ENCODE results near the gene ENDOD1.
"Not testable (repeated sequence)": the region's sequence is repeated elsewhere in the genome, so short reads cannot be mapped to it uniquely, and the experiment has no call there.

Gene ENDOD1

DNA sequence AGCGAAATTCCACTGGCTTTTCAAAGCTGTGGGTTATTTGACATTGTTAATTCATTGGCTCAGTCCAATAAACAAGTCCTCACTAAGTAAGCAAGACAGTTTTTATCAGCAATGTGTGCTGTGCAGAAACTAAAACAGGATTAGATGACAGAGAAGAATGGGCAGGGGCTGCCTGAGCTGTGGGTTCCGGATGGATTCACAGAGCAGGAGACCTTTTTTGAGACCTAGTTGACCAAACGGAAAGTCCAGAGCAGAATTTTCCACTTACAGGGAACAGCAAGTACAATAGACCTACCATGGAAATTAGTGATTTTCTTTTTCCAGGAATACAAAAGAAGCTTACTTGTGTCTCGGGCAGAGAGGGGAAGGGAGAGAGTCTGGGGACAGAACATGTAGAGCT is 45.6 kb upstream of the ENDOD1 start:
- no peaks in the 10 kb centered on the region for H3K79me2 ChIP-seq (ENCODE audit: low read length)
- TF ChIP-seq, protein P1, sequence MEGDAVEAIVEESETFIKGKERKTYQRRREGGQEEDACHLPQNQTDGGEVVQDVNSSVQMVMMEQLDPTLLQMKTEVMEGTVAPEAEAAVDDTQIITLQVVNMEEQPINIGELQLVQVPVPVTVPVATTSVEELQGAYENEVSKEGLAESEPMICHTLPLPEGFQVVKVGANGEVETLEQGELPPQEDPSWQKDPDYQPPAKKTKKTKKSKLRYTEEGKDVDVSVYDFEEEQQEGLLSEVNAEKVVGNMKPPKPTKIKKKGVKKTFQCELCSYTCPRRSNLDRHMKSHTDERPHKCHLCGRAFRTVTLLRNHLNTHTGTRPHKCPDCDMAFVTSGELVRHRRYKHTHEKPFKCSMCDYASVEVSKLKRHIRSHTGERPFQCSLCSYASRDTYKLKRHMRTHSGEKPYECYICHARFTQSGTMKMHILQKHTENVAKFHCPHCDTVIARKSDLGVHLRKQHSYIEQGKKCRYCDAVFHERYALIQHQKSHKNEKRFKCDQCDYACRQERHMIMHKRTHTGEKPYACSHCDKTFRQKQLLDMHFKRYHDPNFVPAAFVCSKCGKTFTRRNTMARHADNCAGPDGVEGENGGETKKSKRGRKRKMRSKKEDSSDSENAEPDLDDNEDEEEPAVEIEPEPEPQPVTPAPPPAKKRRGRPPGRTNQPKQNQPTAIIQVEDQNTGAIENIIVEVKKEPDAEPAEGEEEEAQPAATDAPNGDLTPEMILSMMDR (IDR thresholded peaks at IDR 0.05; ENCODE audit: low read length) = no peak
- TF ChIP-seq EZH2 (optimal IDR thresholded peaks at IDR 0.05; ENCODE audit: low read depth, low read length) (no peak), EZH2phosphoT487 (IDR thresholded peaks at IDR 0.05; ENCODE audit: low read length) (no peak)
- no peaks in the 10 kb centered on the region for H3K4me1 ChIP-seq (ENCODE audit: low read length)
- no peaks in the 10 kb centered on the region for H3F3A ChIP-seq (ENCODE audit: insufficient read depth, low read length)
- H3K27me3 ChIP-seq (replicated peaks; ENCODE audit: insufficient read depth, low read length) = no peaks in the 10 kb centered on the region
- H3K9me3 ChIP-seq (replicated peaks; ENCODE audit: insufficient read depth, low read length) = no peaks in the 10 kb centered on the region
- DNase-seq = no peak
- H3K27ac ChIP-seq (ENCODE audit: low read length) = no peak overlapping the region
- H3K4me2 ChIP-seq (ENCODE audit: low read depth, low read length) = no peak overlapping the region
- H3K9me2 ChIP-seq (replicated peaks; ENCODE audit: insufficient read depth, low read length) = no peaks in the 10 kb centered on the region
- no peaks in the 10 kb centered on the region for H3K36me3 ChIP-seq (replicated peaks; ENCODE audit: insufficient read depth, low read length)
- no peaks in the 10 kb centered on the region for H4K20me1 ChIP-seq (ENCODE audit: insufficient read depth, low read length)
- H3K4me3 ChIP-seq (ENCODE audit: low read length) = no peak overlapping the region
- no peak overlapping the region for H2AFZ ChIP-seq (ENCODE audit: low read length)
- H3K9ac ChIP-seq (ENCODE audit: low read length) = no peak overlapping the region

DNA sequence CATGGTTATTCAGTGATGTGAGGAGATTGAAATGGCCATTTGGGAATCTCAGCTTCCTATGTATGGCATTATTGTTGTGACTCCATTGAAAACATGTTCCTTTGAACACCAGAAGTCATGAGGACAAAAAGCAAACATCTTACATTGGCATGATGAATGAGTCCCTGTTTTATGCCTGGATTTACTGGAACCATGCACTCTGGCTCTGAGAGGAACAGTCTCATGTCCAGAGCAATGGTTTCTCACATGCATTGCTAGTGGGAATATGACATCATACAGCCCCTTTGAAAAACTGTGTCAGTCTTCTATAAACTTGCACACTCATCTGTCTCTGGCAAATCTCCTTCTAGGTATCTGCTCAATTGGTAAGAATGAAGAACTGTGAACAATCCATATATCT is 43.8 kb upstream of the ENDOD1 start:
- DNase-seq = no peak
- H3K79me2 ChIP-seq (ENCODE audit: low read length) = no peaks in the 10 kb centered on the region
- no peak overlapping the region for H3K4me3 ChIP-seq (ENCODE audit: low read length)
- no peaks in the 10 kb centered on the region for H3K9me3 ChIP-seq (replicated peaks; ENCODE audit: insufficient read depth, low read length)
- H3K27me3 ChIP-seq (replicated peaks; ENCODE audit: insufficient read depth, low read length) = no peaks in the 10 kb centered on the region
- H3K4me2 ChIP-seq (ENCODE audit: low read depth, low read length) = no peak overlapping the region
- no peak overlapping the region for H3K9ac ChIP-seq (ENCODE audit: low read length)
- H3K4me1 ChIP-seq (ENCODE audit: low read length) = no peaks in the 10 kb centered on the region
- no peak overlapping the region for H2AFZ ChIP-seq (ENCODE audit: low read length)
- no peaks in the 10 kb centered on the region for H3K9me2 ChIP-seq (replicated peaks; ENCODE audit: insufficient read depth, low read length)
- no peaks in the 10 kb centered on the region for H3F3A ChIP-seq (ENCODE audit: insufficient read depth, low read length)
- H3K27ac ChIP-seq (ENCODE audit: low read length) = no peak overlapping the region
- TF ChIP-seq, protein P1 (IDR thresholded peaks at IDR 0.05; ENCODE audit: low read length) = no peak
- TF ChIP-seq EZH2 (optimal IDR thresholded peaks at IDR 0.05; ENCODE audit: low read depth, low read length) (no peak), EZH2phosphoT487 (IDR thresholded peaks at IDR 0.05; ENCODE audit: low read length) (no peak)
- no peaks in the 10 kb centered on the region for H4K20me1 ChIP-seq (ENCODE audit: insufficient read depth, low read length)
- H3K36me3 ChIP-seq (replicated peaks; ENCODE audit: insufficient read depth, low read length) = no peaks in the 10 kb centered on the region

DNA sequence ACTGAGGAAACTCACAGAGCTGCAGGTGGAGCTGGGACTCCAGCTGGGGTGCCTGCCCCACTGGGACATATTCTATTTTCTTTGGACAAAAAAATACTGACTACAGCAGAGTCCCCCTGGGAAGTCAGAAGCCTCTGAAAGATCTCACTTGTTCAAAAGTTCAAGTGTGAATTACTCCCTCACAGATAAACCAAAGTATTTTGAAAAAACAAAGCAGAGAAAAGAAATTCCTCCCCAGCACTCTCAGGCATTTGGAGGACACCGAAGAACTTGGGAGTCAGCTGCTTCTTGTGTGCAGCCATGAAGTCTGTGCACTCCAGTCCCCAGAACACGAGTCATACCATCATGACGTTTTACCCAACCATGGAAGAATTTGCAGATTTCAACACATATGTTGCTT is 40.5 kb upstream of the ENDOD1 start, which contains the start of gene KDM4F:
KDM4F (plus strand) TSS at position 301 of the 400 bp plus-strand sequence.
- H3K9me3 ChIP-seq (replicated peaks; ENCODE audit: insufficient read depth, low read length); H3K4me3 ChIP-seq (ENCODE audit: low read length); H3K79me2 ChIP-seq (ENCODE audit: low read length); DNase-seq; H3K4me1 ChIP-seq (ENCODE audit: low read length); H3K27me3 ChIP-seq (replicated peaks; ENCODE audit: insufficient read depth, low read length); H3K36me3 ChIP-seq (replicated peaks; ENCODE audit: insufficient read depth, low read length); H4K20me1 ChIP-seq (ENCODE audit: insufficient read depth, low read length); H3K9me2 ChIP-seq (replicated peaks; ENCODE audit: insufficient read depth, low read length); H3K27ac ChIP-seq (ENCODE audit: low read length); H2AFZ ChIP-seq (ENCODE audit: low read length); H3F3A ChIP-seq (ENCODE audit: insufficient read depth, low read length); H3K9ac ChIP-seq (ENCODE audit: low read length); H3K4me2 ChIP-seq (ENCODE audit: low read depth, low read length): not testable (repeated sequence)

DNA sequence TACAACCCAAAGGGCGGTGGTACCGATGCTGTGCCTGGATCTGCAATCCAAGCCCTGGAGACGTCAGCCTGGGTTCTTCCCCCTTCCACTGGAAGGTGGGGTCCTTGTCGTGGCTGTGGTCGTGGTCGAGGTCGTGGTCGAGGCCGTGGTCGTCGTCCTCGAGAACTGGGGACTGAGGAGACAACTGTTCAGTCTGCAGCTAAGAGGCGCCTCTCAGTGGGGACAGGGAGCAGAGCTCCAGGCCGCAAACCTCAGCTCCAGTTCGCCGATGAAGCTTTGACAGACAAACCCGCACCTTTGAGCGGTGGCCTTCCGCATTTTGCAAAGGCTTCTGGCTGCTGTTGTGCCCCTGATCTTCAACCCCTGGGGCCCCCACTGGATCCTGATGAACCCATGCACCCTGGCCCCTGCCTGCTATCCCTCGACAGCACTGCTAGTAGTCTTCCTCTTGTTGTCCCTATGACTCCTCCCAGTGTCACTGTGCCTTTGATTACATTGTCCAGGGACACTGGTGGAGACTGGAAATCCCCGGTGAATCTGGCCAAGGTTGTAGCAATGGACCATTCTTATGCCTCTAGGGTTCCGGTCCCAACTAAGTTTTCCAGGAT is 38.9 kb upstream of the ENDOD1 start:
- H3K36me3 ChIP-seq (replicated peaks; ENCODE audit: insufficient read depth, low read length) = no peaks in the 10 kb centered on the region
- H3K9ac ChIP-seq (ENCODE audit: low read length) = no peak overlapping the region
- H3K27ac ChIP-seq (ENCODE audit: low read length) = no peak overlapping the region
- H3K9me2 ChIP-seq (replicated peaks; ENCODE audit: insufficient read depth, low read length) = no peaks in the 10 kb centered on the region
- H3F3A ChIP-seq (ENCODE audit: insufficient read depth, low read length) = no peaks in the 10 kb centered on the region
- H3K9me3 ChIP-seq (replicated peaks; ENCODE audit: insufficient read depth, low read length) = no peaks in the 10 kb centered on the region
- TF ChIP-seq, protein P1 (IDR thresholded peaks at IDR 0.05; ENCODE audit: low read length) = no peak
- TF ChIP-seq EZH2phosphoT487 (IDR thresholded peaks at IDR 0.05; ENCODE audit: low read length) (no peak), EZH2 (optimal IDR thresholded peaks at IDR 0.05; ENCODE audit: low read depth, low read length) (no peak)
- no peaks in the 10 kb centered on the region for H3K4me1 ChIP-seq (ENCODE audit: low read length)
- DNase-seq = no peak
- no peaks in the 10 kb centered on the region for H3K27me3 ChIP-seq (replicated peaks; ENCODE audit: insufficient read depth, low read length)
- H2AFZ ChIP-seq (ENCODE audit: low read length) = no peak overlapping the region
- H3K4me3 ChIP-seq (ENCODE audit: low read length) = no peak overlapping the region
- H3K79me2 ChIP-seq (ENCODE audit: low read length) = no peaks in the 10 kb centered on the region
- H4K20me1 ChIP-seq (ENCODE audit: insufficient read depth, low read length) = no peaks in the 10 kb centered on the region
- H3K4me2 ChIP-seq (ENCODE audit: low read depth, low read length) = no peak overlapping the region

Data from MM.1S (cell line).